Tibial nerve (tissue), 4 donors: ENCODE measurements around the gene RWDD4. TPM values are rescaled to one million over a fixed set of nuclear protein-coding genes. Genes with fewer than 3 reads are reported as not detected.
A peak's percentile ranks its signal among the peaks of the same experiment; 100 is the strongest.

Experiments used
- DNase-seq, 2 donors: peaks; one replicate each; pipeline ENCODE4 v3.0.0-alpha.2; 2019; ENCODE audit warnings: low spot score in 2 of 2
- H3K27ac ChIP-seq, 4 donors: fragments of 200-600 bp; sonication (generic) in 3 of 4; one replicate each; pipeline ENCODE4 v1.5.1; 2017 to 2019; ENCODE audit warnings: mild to moderate bottlenecking in 1 of 4
- H3K27me3 ChIP-seq, 2 donors: fragments of 200-600 bp; sonication (generic) in 1 of 2; one replicate each; pipeline versions ENCODE4 v1.5.1 to v1.6.0; 2017 to 2019
- H3K36me3 ChIP-seq, 3 donors: fragments of 200-600 bp; sonication (generic); one replicate each; pipeline ENCODE4 v1.5.1; 2018 to 2019
- H3K4me1 ChIP-seq, 4 donors: fragments of 200-600 bp; sonication (generic) in 3 of 4; one replicate each; pipeline ENCODE4 v1.5.1; 2017 to 2019
- H3K4me3 ChIP-seq, 4 donors: fragments of 200-600 bp; sonication (generic) in 3 of 4; one replicate each; pipeline ENCODE4 v1.5.1; 2017 to 2019; ENCODE audit warnings: mild to moderate bottlenecking in 1 of 4, moderate library complexity in 1 of 4
- H3K9me3 ChIP-seq, 4 donors: fragments of 200-600 bp; sonication (generic) in 3 of 4; one replicate each; pipeline ENCODE4 v1.5.1; 2017 to 2019
- CTCF ChIP-seq, 5 experiments: fragments of 200-600 bp in 3 of 5; fragments of 450-650 bp in 2 of 5; sonication (generic) in 3 of 5; IDR thresholded peaks; one replicate each; pipeline ENCODE4 v1.5.1; 2016 to 2019; ENCODE audit warnings: antibody characterized with exemption in 5 of 5, mild to moderate bottlenecking in 3 of 5, moderate library complexity in 2 of 5
- EP300 ChIP-seq, 2 donors: sonication (generic); formaldehyde crosslinking; IDR thresholded peaks; one replicate each; pipeline ENCODE4 v1.6.1; 2017; ENCODE audit warnings: antibody characterized with exemption in 2 of 2, mild to moderate bottlenecking in 1 of 2
- POLR2A ChIP-seq, 2 donors: fragments of 450-650 bp; IDR thresholded peaks; one replicate each; pipeline ENCODE4 v1.6.1; 2017; ENCODE audit warnings: antibody characterized with exemption in 2 of 2, mild to moderate bottlenecking in 2 of 2, moderate library complexity in 2 of 2
- WGBS, 2 donors: methylation state at CpG; one replicate each; pipeline ENCODE4 v1.1.5; 2018; 5-methylcytosine and 5-hydroxymethylcytosine counted together
- total RNA-seq, 4 donors: library from RNA; depleted of rRNA; stranded (reverse); fragments of >200 nt; gene quantifications; one replicate each; pipeline ENCODE4 v1.1.0, GENCODE V29; 2016

Gene RWDD4
- total RNA-seq, 4 donors from 2014 or later, result 19.8 to 24.9 (median 24.8) TPM

GRCh38 chr4:183637461-183637860 lies 21.5 kb downstream of the RWDD4 start:
- DNase-seq, result no peak
- peaks cover 0 to 6% (median 0%) of the 10 kb centered on the region in 3 donors for H3K36me3 ChIP-seq
- WGBS, 2 donors, result 75 to 79% methylated on average over 3 of the region's 3 CpGs
- peak overlapping the region in 2 of 4 donors; percentile 30 to 82 for H3K27ac ChIP-seq
- no peak overlapping the region for H3K4me3 ChIP-seq
- H3K9me3 ChIP-seq, result no peaks in the 10 kb centered on the region
- no peaks in the 10 kb centered on the region for H3K27me3 ChIP-seq
- peaks cover 0 to 13% (median 3%) of the 10 kb centered on the region in 4 donors for H3K4me1 ChIP-seq
- TF ChIP-seq EP300 (IDR thresholded peaks at IDR 0.05) (no peak), CTCF (IDR thresholded peaks at IDR 0.05) (no peak), POLR2A (IDR thresholded peaks at IDR 0.05) (no peak)

GRCh38 chr4:183636923-183637322 lies 22.1 kb downstream of the RWDD4 start:
- H3K4me3 ChIP-seq, result peak overlapping the region in 1 of 4 donors; percentile 12
- no peaks in the 10 kb centered on the region for H3K9me3 ChIP-seq
- TF ChIP-seq POLR2A (IDR thresholded peaks at IDR 0.05) (no peak), CTCF (IDR thresholded peaks at IDR 0.05) (no peak), EP300 (IDR thresholded peaks at IDR 0.05) (no peak)
- no peaks in the 10 kb centered on the region for H3K27me3 ChIP-seq
- H3K36me3 ChIP-seq, result peaks cover 0 to 4% (median 0%) of the 10 kb centered on the region in 3 donors
- 40 to 48% methylated on average over 5 of the region's 5 CpGs for WGBS, 2 donors
- H3K4me1 ChIP-seq, result peaks cover 0 to 13% (median 3%) of the 10 kb centered on the region in 4 donors
- no peak for DNase-seq
- H3K27ac ChIP-seq, result peak overlapping the region in 3 of 4 donors; percentile 30 to 69 (median 32)

- no peak for DNase-seq
- TF ChIP-seq CTCF (IDR thresholded peaks at IDR 0.05) (no peak), POLR2A (IDR thresholded peaks at IDR 0.05) (no peak), EP300 (IDR thresholded peaks at IDR 0.05) (no peak)
- peak overlapping the region in 1 of 4 donors; percentile 12 for H3K4me3 ChIP-seq
- no peaks in the 10 kb centered on the region for H3K27me3 ChIP-seq
- 64 to 70% methylated on average over 8 of the region's 8 CpGs for WGBS, 2 donors
- peaks cover 0 to 3% (median 0%) of the 10 kb centered on the region in 3 donors for H3K36me3 ChIP-seq
- H3K9me3 ChIP-seq, result no peaks in the 10 kb centered on the region
- H3K4me1 ChIP-seq, result peaks cover 0 to 13% (median 3%) of the 10 kb centered on the region in 4 donors
- H3K27ac ChIP-seq, result peak overlapping the region in 3 of 4 donors; percentile 30 to 69 (median 32)
These were observed 22.5 kb downstream of the RWDD4 start for GRCh38 chr4:183636503-183636902.

- DNase-seq, result no peak
- TF ChIP-seq EP300 (IDR thresholded peaks at IDR 0.05) (no peak), POLR2A (IDR thresholded peaks at IDR 0.05) (no peak), CTCF (IDR thresholded peaks at IDR 0.05) (no peak)
- Histone ChIP-seq H3K27ac (no peak overlapping the region), H3K36me3 (no peaks in the 10 kb centered on the region), H3K4me1 (peaks cover 0 to 13% (median 3%) of the 10 kb centered on the region in 4 donors), H3K27me3 (no peaks in the 10 kb centered on the region), H3K9me3 (no peaks in the 10 kb centered on the region), H3K4me3 (no peak overlapping the region)
- WGBS, 2 donors, result 82 to 83% methylated on average over 5 of the region's 5 CpGs
These were observed 23.2 kb downstream of the RWDD4 start for GRCh38 chr4:183635741-183636140.

GRCh38 chr4:183635321-183635720 lies 23.7 kb downstream of the RWDD4 start:
- H3K36me3 ChIP-seq, result no peaks in the 10 kb centered on the region
- no peak overlapping the region for H3K4me3 ChIP-seq
- H3K27ac ChIP-seq, result no peak overlapping the region
- peaks cover 0 to 13% (median 3%) of the 10 kb centered on the region in 4 donors for H3K4me1 ChIP-seq
- no peak for TF ChIP-seq CTCF (IDR thresholded peaks at IDR 0.05)
- no peak for TF ChIP-seq EP300 (IDR thresholded peaks at IDR 0.05)
- no peak for TF ChIP-seq POLR2A (IDR thresholded peaks at IDR 0.05)
- H3K9me3 ChIP-seq, result no peaks in the 10 kb centered on the region
- WGBS, 2 donors, result 45 to 46% methylated on average over 10 of the region's 10 CpGs
- no peaks in the 10 kb centered on the region for H3K27me3 ChIP-seq
- no peak for DNase-seq
